ENCODE measurements around the gene HEBP2.

HEBP2 gene

DNA sequence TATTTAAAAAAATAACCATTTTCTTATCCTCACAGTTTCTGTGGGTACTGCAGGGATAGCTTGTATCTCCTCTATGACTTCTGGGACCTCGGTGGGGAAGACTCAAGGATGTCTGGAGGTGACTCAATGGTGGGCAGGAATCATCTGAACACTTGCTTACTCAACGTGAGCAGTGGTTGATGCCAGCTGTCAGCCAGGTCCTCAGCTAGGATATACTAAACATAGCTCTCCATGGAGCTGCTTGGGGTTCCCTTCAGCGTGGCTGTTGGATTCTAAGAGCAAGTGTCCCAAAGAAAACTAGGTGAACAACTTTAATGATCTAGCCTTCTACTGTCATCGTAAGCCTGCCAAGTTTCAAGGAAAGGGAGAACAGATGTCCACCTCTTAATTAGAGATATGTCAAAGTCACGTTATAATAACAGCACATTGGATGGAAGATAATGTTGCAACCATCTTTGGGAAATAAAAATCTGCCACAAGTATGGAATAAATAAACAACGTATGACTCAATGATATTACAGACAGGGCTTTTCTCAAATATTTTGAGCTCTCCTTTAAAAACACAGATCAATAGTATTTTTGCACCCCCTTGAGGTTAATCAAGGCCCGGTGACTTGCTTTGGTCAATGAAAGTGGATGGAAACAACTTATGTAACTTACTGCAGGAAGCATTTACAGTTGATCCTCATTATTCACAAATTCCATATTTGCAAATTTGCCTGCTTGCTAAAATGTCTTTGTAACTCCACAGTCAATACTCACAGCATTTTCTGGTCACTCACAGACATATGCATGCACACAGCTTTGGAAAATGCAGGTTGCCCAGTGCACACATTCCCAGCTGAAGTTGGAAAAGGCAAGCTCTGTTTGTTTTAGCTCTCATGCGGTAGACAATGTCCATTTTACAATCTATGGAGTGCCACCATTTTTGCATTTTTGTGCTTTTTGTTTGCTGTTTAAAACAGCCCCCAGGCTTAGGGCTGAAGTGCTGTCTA, 6.6 kb upstream of the HEBP2 start:
- DNase-seq, result no peak

DNA sequence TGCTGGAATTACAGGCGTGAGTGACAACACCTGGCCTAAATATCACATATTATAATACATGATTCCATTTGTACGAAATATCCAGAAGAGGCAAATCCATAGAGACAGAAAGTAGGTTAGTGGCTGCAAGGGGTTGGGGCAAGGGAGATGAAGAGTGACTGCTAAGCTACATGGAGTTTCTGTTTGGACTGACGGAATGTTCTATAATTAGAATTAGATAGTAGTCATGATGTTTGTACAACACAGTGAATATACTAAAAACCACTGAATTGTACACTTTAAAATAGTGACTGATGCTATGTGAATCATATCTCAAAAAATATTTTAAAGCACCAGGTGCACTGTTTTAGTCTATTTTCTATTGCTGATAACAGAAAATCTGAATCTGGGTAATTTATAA, 3.7 kb upstream of the HEBP2 start:
- DNase-seq, result no peak

GRCh38 chr6:138401960-138402837, 1.8 kb upstream of the HEBP2 start:
- DNase-seq, result no peak

GRCh38 chr6:138402838-138403187, 1.2 kb upstream of the HEBP2 start:
- no peak for DNase-seq

GRCh38 chr6:138403324-138403800, 661 bp upstream of the HEBP2 start:
- DNase-seq, result no peak

DNA sequence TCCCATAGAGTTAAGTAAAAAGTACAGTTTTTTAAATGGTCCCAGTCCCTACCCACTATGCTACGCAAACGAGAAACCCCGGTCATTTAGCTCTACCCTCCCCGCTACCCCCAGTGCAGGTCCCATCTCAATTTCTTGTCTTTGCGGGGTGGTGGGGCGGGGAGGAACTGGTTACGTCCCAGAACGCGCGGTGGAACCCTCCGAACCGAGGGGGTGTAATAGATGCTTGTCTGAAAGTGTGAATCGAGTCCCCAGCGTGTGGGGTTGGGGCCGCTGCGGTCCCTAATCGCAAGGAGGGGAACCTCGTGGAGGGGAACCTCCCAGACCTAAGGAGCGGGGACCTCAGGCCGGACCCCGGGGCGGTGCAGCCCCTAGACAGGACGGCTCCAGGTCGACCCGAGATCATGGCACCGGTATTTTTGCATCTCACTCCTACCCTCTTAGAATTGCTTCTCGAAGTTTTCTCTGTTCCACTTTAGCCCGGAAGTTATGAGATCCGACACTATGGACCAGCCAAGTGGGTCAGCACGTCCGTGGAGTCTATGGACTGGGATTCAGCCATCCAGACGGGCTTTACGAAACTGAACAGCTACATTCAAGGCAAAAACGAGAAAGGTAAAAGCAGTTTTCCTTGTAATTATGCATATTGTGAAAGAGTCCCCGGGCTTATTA, 779 bp downstream of the HEBP2 start:
- peak in 1 of 2 experiments; percentile 19 for DNase-seq

DNA sequence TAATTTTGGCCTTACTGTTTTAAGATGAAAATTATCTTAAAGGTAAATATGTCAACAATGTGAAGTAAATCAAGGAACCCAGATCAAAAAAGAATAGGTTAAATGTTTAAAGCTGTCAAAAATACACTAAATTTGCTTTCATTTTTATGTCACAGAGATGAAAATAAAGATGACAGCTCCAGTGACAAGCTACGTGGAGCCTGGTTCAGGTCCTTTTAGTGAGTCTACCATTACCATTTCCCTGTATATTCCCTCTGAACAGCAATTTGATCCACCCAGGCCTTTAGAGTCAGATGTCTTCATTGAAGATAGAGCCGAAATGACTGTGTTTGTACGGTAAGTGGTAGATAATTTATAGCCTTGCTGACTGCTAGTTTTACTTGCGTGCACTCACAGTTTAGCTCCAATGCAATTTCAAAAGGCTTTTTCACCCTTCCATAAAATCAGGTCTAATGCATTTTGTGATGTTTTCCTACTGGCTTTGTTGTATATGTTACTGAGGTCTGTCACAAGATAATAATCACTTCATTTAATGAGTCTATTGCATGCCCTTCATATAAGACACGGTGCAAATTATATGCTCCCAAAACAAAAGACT, 1.9 kb downstream of the HEBP2 start:
- DNase-seq, result no peak

DNA sequence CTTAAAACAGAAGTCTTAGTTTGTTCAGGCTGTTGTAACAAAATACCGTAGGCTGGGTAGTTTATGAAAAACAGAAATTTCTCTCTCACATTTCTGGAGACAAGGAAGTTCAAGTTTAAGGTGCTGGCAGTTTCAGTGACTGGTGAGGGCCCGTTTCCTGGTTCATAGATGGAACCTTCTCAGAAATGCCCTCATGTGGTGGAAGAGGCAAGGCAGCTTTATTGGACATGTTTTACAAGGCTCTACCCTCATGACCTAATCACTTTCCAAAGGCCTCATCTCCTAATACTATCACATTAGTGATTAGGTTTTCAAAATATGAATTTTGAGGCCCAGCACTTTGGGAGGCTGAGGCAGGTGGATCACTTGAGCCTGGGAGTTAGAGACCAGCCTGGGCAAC, 2.4 kb downstream of the HEBP2 start:
- DNase-seq, result no peak

DNA sequence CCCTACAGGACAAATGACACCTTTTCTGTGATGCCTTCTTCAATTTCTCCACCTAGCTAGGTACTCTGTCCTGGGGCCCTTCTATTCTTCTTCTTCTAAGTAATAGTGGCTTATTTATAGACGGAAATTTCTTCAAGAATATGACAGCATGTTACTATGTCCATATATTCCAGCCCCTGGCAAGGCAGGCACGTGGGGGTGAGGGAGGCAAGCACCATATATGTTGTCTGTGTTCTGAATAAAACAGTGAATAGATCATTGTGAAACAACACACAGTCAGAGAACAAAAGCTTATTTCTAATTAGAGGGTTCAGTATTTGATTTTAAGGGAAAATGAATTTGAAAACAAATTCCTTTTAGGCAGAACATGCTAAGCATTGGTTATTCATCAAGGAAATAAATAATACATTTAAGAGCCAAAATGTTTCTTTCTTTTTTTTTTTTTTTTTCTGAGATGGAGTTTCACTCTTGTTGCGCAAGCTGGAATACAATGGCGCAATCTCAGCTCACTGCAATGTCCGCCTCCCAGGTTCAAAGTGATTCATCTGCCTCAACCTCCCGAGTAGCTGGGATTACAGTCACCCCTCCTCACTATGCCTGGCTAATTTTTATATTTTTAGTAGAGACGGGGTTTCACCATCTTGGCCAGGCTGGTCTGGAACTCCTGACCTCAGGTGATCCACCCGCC, 6.2 kb downstream of the HEBP2 start:
- DNase-seq, result no peak

DNA sequence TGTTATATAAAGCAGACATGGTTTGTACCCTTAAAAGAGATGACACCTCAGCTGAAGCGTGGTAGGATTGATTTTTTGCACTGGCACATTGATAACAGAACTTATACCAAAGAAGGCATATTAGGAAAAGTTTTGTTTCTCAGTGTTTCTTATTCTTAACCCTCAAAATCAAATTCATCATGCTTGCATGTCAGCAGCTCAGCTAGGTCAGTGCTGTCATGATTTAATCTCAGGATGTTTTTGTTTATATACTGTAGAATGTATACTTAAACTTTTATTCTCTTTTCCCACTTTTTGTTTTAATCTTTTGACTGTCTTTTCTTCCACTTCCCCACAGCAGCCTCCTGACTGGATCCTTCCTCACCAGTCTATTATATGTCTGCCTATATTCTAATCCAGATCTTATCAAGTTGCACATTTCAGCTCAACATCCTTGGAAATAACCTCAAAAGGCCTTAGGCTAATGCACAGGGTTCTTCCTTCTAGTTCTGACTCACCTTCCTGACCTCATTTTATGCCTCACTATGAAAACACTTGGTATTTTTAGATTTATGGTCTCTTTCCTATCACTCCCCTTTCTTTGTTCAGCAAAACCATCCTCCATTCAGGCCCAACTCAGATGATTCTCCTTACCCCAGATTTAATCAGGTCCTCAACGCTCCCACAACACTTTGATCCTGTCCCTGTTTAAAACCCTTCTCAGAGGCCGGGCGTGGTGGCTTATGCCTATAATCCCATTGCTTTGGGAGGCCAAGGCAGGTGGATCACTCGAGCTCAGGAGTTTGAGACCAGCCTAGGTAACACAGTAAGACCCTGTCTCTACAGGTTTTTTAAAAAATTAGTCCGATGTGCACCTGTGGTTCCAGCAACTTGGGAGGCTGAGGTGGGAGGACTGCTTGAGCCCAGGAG, 7.2 kb downstream of the HEBP2 start:
- no peak for DNase-seq

- DNase-seq, result no peak
Observed at GRCh38 chr6:138415125-138415524, 11.1 kb downstream of the HEBP2 start.

DNA sequence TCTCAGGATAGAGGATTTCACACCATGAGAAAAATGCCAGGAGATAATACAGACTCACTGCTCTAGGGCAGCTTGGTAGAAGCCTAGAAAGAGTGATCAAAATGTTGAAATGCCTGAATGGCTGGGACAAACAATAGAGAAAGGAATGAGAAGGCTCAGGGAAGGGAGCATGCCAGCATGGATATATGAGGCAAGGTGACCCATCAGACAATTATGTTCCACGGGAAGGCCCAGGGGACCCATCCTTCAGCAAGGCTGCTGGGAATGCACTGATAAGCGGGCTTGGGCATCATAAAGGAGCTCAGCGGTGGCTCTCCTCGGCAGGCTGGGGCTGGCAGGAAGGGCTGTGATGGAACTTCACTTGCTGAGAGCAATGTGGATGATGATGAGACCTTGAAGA, 12.2 kb downstream of the HEBP2 start:
- DNase-seq, result no peak

- no peak for DNase-seq
Observed at GRCh38 chr6:138417493-138418117, 13.6 kb downstream of the HEBP2 start.

DNA sequence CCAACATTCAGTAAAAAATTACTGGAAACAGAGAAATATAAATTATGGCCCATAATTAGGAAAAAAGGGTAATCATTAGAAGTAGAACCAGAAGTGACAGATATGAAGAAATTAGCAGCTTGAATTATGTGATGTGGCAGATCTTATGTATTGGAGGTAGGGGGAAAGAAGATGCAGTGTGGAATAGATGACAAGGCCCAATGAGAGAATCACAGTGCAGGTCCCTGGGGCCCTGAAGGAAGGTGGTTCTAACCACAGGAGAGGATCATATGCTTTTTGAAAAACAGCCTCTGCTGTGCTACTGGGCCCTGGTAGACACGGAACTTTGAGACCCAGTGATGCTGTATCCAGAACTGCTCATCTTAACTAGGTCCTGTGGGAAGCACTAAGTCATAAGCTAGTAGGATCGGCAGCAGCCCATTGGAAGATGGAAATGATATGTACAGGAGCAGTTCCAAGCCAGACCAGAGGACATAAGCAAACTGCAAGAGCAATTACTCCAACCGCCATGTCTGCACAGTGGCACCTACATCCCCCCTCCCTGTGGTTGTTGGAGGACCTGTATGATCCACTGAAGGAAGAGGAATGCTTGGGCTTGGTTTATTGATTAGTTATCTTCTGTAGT, 14.2 kb downstream of the HEBP2 start:
- no peak for DNase-seq

DNA sequence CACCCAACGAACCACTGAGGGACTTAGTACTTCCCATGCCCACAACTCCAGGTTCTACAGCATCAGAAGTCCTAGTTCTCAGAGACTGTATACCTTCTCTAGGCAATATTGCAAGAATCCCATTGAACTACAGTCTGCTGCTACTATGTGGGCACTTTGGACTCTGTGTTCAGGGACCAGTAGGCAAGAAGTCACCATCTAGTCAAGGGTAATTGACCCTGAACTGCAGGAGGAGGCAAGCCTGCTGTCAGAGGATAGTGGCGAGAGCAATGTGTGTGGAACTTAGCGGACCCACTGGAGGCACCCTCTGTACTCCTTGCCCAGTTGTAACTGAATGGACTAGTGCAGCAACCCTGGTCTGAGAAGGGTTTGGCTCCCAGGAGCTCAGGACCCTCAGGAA, 15.7 kb downstream of the HEBP2 start:
- DNase-seq, result no peak

DNA sequence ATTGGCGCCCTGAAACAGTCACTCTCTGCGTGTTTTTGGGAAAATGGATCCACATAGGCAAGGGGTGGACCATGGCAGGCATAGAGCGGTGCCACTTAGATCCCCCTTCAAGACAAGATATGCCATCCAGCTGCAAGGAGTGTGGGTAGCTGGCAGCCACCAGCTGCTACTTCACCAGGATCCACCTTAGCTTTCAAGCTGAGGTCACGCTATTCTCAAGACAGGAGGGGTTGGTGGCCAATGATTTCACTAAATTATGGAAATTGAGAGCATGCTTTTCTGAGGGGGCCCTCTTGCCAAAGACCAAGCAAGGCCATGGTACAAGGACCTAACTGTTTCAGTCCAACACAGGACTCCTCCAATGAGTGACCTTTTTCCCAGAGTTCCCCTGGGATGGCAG, 16.3 kb downstream of the HEBP2 start:
- no peak for DNase-seq

DNA sequence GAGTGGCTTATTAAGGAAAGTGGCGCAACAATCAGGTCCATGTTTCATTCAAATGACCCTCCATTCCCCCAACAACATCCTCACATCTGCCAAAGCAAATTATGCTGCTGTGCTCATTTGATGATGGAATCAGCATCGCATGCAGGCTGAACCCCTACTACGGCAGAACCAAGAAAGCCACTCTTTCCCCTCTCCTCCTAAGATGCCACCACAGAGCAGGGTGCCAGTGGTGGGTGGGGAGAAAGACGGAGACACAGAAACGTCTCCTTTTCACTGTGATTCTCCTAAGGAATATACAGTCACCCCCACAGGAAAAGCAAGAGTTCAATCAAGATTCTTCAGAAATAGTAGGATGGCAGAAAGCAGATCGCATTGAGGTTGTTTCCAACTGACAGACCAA, 17.1 kb downstream of the HEBP2 start:
- no peak for DNase-seq

DNA sequence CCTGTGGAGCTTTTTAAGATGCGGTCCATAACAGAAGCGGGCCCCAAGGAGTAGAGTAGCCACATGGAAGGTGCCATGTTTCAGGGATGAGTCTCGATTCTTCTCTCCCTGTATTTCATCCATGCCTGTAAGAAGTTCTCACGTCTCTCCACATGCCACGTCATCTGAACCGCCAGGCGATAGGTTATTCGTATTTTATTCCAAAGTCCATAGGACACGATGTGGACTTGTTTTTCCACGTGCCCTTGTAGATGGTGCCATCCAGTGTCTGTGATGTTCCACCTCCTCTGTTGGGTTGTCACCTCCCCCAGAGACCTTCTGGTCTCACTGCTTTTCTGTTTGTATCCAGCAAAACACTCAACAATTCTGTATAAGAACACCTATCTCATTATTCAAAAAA, 17.6 kb downstream of the HEBP2 start:
- no peak for DNase-seq

- no peak for DNase-seq
Observed at GRCh38 chr6:138422861-138423260, 18.8 kb downstream of the HEBP2 start.
